PC-9 (cell line): Measurements from ENCODE around the gene UCMA. TPM values are rescaled to one million over a fixed set of nuclear protein-coding genes. Genes with fewer than 3 reads are reported as not detected.

ENCODE experiments used
- BruUV-seq: library from RNA; stranded (reverse); fragments of 400-500 nt; replicated peaks from 2 replicates; lab custom pipeline; 2021; lab: Mats Ljungman, UMichigan
- CTCF ChIA-PET: fragments of 300-600 bp; sonication (Branson Sonifier 250); formaldehyde crosslinking; loops from one replicate; lab custom pipeline; 2022; ENCODE audit warnings: antibody characterized with exemption; lab: Charles Lee
- POLR2A ChIA-PET: fragments of 300-600 bp; sonication (Branson Sonifier 250); formaldehyde crosslinking; loops from one replicate; lab custom pipeline; 2022; ENCODE audit warnings: antibody characterized with exemption; ENCODE audit not compliant: unreplicated experiment; lab: Charles Lee
- DNase-seq, 2 experiments: peaks; one replicate each; pipeline versions ENCODE4 v3.0.0 to v3.0.0-alpha.2; 2015 to 2022; ENCODE audit warnings: mixed read lengths in 1 of 2
- H2AFZ ChIP-seq: fragments of 200-600 bp; sonication (generic); 2 replicates; pipeline ENCODE4 v1.8.1; 2017; ENCODE audit warnings: antibody characterized with exemption
- H3F3A ChIP-seq: fragments of 200-600 bp; sonication (generic); 2 replicates; pipeline ENCODE4 v1.8.1; 2017; ENCODE audit warnings: antibody characterized with exemption, mild to moderate bottlenecking, low read depth; ENCODE audit not compliant: insufficient read depth
- H3K27ac ChIP-seq: fragments of 200-600 bp; sonication (generic); 2 replicates; pipeline ENCODE4 v1.6.1; 2016; ENCODE audit warnings: mixed run types
- H3K27me3 ChIP-seq: fragments of 200-600 bp; sonication (generic); 2 replicates; pipeline ENCODE4 v1.6.1; 2016; ENCODE audit warnings: low read depth, mixed run types; ENCODE audit not compliant: insufficient read depth
- H3K36me3 ChIP-seq: fragments of 200-600 bp; sonication (generic); 2 replicates; pipeline ENCODE4 v1.6.1; 2016; ENCODE audit warnings: low read depth, mixed run types
- H3K4me1 ChIP-seq: fragments of 200-600 bp; sonication (generic); replicated peaks from 2 replicates; pipeline ENCODE4 v1.6.1; 2016; ENCODE audit warnings: mixed run types; ENCODE audit not compliant: insufficient read depth
- H3K4me2 ChIP-seq: fragments of 200-600 bp; sonication (generic); 2 replicates; pipeline ENCODE4 v1.6.1; 2017; ENCODE audit warnings: mixed run types
- H3K4me3 ChIP-seq: fragments of 200-600 bp; sonication (generic); 2 replicates; pipeline ENCODE4 v1.6.1; 2016; ENCODE audit warnings: mixed run types
- H3K79me2 ChIP-seq: fragments of 200-600 bp; sonication (generic); 2 replicates; pipeline ENCODE4 v1.6.1; 2017; ENCODE audit warnings: low read depth, mixed run types
- H3K9me2 ChIP-seq: fragments of 200-600 bp; sonication (generic); 2 replicates; pipeline ENCODE4 v1.8.1; 2017; ENCODE audit warnings: mild to moderate bottlenecking; ENCODE audit not compliant: insufficient read depth
- H3K9me3 ChIP-seq: fragments of 200-600 bp; sonication (generic); 2 replicates; pipeline ENCODE4 v1.8.1; 2016; ENCODE audit warnings: low read depth; ENCODE audit not compliant: insufficient read depth
- H4K20me1 ChIP-seq: fragments of 200-600 bp; sonication (generic); 2 replicates; pipeline ENCODE4 v1.8.1; 2017; ENCODE audit not compliant: insufficient read depth
- EZH2 ChIP-seq: fragments of 200-600 bp; sonication (generic); IDR thresholded peaks from 2 replicates; pipeline ENCODE4 v1.8.0; 2017; ENCODE audit warnings: antibody characterized with exemption, low read depth
- intact Hi-C: fragments of 100-400 bp; cut with micrococcal nuclease; formaldehyde crosslinking; loops from one replicate; pipeline ENCODE4 v1.10.0; 2022; ENCODE audit not compliant: unreplicated experiment
- total RNA-seq: library from RNA; stranded (reverse); gene quantifications from 2 replicates; pipeline ENCODE4 v1.2.3, GENCODE V29; 2021
- TF ChIP-seq, protein P1 (sequence below): fragments of 200-600 bp; sonication (generic); conservative IDR thresholded peaks from 2 replicates; pipeline ENCODE4 v1.6.1; 2017; ENCODE audit warnings: mixed run types, antibody characterized with exemption, mild to moderate bottlenecking, moderate library complexity

The UCMA gene
- total RNA-seq, 1 experiment from 2014 or later, result not detected

DNA sequence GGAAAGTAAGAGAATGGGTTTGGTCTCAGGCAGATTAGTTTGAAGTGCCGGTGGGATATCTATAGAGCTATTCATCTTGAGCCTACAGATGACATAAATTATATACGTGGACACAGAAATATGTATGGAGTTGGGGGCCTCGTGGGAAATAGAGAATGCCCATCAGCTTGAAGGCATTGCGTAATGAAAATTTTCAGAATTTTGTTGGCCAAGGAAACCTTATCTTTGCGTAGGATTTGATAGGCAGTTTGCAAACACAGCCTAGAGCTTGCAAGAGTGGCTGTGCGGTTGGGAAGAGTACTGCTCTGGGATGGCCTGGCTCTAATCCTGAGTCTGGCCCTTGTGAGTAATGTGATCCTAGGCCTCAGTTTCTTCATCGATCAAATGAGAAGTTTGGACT is 40.5 kb downstream of the UCMA start:
- CTCF ChIA-PET, result no interaction called here
- no peak for DNase-seq
- H3K36me3 ChIP-seq, result no peaks in the 10 kb centered on the region

DNA sequence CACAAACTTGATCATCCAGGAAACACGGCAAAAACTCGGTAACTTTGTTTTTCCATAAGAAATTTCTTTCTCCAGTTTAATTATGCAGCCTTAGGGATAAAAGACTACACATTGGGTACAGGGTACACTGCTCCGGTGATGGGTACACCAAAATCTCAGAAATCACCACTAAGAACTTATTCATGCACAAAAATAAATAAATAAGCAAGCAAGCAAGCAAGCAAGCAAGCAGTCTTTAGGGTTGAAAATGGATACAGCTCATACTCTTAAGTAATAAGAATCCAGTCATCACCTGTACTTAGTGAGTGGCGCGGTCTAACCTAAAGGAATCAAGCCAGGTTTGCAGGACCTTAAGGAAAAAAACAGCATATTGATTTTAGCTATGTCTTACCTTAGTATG is 42.8 kb downstream of the UCMA start:
- Histone ChIP-seq H3K27ac (no peak overlapping the region), H3K4me3 (no peak overlapping the region), H3K4me2 (no peak overlapping the region), H3K27me3 (no peaks in the 10 kb centered on the region), H3K9me2 (no peaks in the 10 kb centered on the region), H3K79me2 (no peaks in the 10 kb centered on the region), H3K4me1 (no peaks in the 10 kb centered on the region), H4K20me1 (no peaks in the 10 kb centered on the region), H3K9me3 (no peaks in the 10 kb centered on the region), H2AFZ (no peak overlapping the region), H3F3A (no peaks in the 10 kb centered on the region), H3K36me3 (no peaks in the 10 kb centered on the region)
- ChIA-PET POLR2A (no interaction called here), CTCF (no interaction called here)
- intact Hi-C loops, result no loop called here
- no peak for DNase-seq
- no TSS peak for BruUV-seq
- no peak for TF ChIP-seq EZH2
- TF ChIP-seq, protein P1, sequence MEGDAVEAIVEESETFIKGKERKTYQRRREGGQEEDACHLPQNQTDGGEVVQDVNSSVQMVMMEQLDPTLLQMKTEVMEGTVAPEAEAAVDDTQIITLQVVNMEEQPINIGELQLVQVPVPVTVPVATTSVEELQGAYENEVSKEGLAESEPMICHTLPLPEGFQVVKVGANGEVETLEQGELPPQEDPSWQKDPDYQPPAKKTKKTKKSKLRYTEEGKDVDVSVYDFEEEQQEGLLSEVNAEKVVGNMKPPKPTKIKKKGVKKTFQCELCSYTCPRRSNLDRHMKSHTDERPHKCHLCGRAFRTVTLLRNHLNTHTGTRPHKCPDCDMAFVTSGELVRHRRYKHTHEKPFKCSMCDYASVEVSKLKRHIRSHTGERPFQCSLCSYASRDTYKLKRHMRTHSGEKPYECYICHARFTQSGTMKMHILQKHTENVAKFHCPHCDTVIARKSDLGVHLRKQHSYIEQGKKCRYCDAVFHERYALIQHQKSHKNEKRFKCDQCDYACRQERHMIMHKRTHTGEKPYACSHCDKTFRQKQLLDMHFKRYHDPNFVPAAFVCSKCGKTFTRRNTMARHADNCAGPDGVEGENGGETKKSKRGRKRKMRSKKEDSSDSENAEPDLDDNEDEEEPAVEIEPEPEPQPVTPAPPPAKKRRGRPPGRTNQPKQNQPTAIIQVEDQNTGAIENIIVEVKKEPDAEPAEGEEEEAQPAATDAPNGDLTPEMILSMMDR, result no peak

More for the DNA sequence above, 40.5 kb downstream of the UCMA start:
- Histone ChIP-seq H3K79me2 (no peaks in the 10 kb centered on the region), H3K4me1 (no peaks in the 10 kb centered on the region), H2AFZ (no peak overlapping the region), H3F3A (no peaks in the 10 kb centered on the region), H4K20me1 (no peaks in the 10 kb centered on the region), H3K27ac (no peak overlapping the region), H3K4me2 (no peak overlapping the region), H3K9me3 (no peaks in the 10 kb centered on the region), H3K4me3 (no peak overlapping the region), H3K27me3 (no peaks in the 10 kb centered on the region), H3K9me2 (no peaks in the 10 kb centered on the region)
- intact Hi-C loops, result no loop called here
- TF ChIP-seq, protein P1, result no peak
- no peak for TF ChIP-seq EZH2
- no TSS peak for BruUV-seq
- POLR2A ChIA-PET, result no interaction called here

DNA sequence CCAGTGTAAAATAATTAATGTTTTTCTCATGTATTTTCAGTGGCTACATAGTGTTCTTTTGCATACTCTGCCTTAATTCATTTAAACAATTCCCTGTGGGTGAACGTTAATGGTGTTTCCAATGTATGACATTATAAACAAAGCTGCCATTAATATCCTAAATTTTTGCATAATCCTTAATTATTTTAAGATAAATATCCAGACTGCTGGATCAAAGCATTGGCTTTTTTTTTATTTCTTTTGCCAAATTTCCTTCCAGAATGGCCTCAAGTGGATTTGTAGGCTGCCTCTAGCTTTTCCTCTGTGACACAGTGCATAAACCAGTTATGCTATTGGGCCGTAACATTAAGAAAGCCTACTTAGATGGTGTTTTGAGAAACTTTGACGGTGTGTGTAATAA is 43.4 kb downstream of the UCMA start:
- no TSS peak for BruUV-seq

More for the DNA sequence above, 43.4 kb downstream of the UCMA start:
- Histone ChIP-seq H3K27ac (no peak overlapping the region), H3K4me2 (no peak overlapping the region), H3K79me2 (no peaks in the 10 kb centered on the region), H3K4me1 (no peaks in the 10 kb centered on the region), H3K9me3 (no peaks in the 10 kb centered on the region), H3K4me3 (no peak overlapping the region), H4K20me1 (no peaks in the 10 kb centered on the region), H2AFZ (no peak overlapping the region), H3K9me2 (no peaks in the 10 kb centered on the region), H3K36me3 (no peaks in the 10 kb centered on the region), H3F3A (no peaks in the 10 kb centered on the region), H3K27me3 (no peaks in the 10 kb centered on the region)
- POLR2A ChIA-PET, result no interaction called here
- no peak for TF ChIP-seq EZH2
- TF ChIP-seq, protein P1, result no peak
- CTCF ChIA-PET, result no interaction called here
- no peak for DNase-seq
- intact Hi-C loops, result no loop called here
